K562 (cell line): ENCODE data around the gene SEC16A. TPM values are rescaled to one million over a fixed set of nuclear protein-coding genes. Genes with fewer than 3 reads are reported as not detected.
A peak's percentile ranks its signal among the peaks of the same experiment; 100 is the strongest.

Experiments
- ATAC-seq: fragments of 200-7000 bp; cut with Tn5 transposase; 3 replicates; pipeline ENCODE4 v1.9.1; 2020; ENCODE audit warnings: moderate library complexity
- BruUV-seq: library from RNA; stranded (reverse); fragments of 400-500 nt; replicated peaks from 2 replicates; lab custom pipeline; 2021; lab: Mats Ljungman, UMichigan
- CTCF ChIA-PET: fragments of 300-600 bp; formaldehyde crosslinking; extraction: SDS; loops from one replicate; lab custom pipeline; 2021; ENCODE audit warnings: low intra/inter-chr PET ratio; lab: Yijun Ruan, JAX
- POLR2A ChIA-PET: fragments of 300-600, 350-650 bp; sonication (Branson Sonifier 250); formaldehyde crosslinking; extraction: SDS; loops from one replicate; lab custom pipeline; 2021; ENCODE audit warnings: antibody characterized with exemption, inconsistent platforms; lab: Yijun Ruan, JAX
- DNase-seq, 4 experiments: peaks; one replicate each; pipeline versions ENCODE4 v3.0.0 to v3.0.0-alpha.2; 2011 to 2018; ENCODE audit warnings: low spot score in 3 of 4, mixed read lengths in 3 of 4; ENCODE audit errors: extremely low read depth in 1 of 4
- FAIRE-seq: peaks from 2 replicates; lab custom pipeline; 2011; peaks lifted over from hg19 to GRCh38; lab: Jason Lieb, UNC
- H2AFZ ChIP-seq: 2 replicates; pipeline ENCODE4 v1.6.0; 2011; ENCODE audit warnings: low read depth, low read length, control low read depth, inconsistent platforms
- H3K27ac ChIP-seq: fragments of 200-600 bp; 3 replicates; pipeline ENCODE4 v1.8.0; 2011; ENCODE audit warnings: low read depth, mild to moderate bottlenecking, control low read depth, inconsistent platforms, low read length, moderate library complexity, mixed read lengths; ENCODE audit errors: extremely low read depth
- H3K27me3 ChIP-seq, 2 experiments: fragments of 300-600 bp in 1 of 2; 2 replicates in 1 of 2; 3 replicates in 1 of 2; pipeline versions ENCODE4 v1.6.0 to v1.8.0; 2011; ENCODE audit warnings: inconsistent platforms in 2 of 2, low read length in 2 of 2, mild to moderate bottlenecking in 1 of 2, mixed read lengths in 1 of 2, moderate library complexity in 1 of 2; ENCODE audit not compliant: control insufficient read depth in 2 of 2, insufficient read depth in 2 of 2
- H3K36me3 ChIP-seq: fragments of 300-600 bp; 3 replicates; pipeline ENCODE4 v1.8.0; 2011; ENCODE audit warnings: mild to moderate bottlenecking, low read length, inconsistent platforms; ENCODE audit not compliant: control insufficient read depth, insufficient read depth
- H3K4me1 ChIP-seq, 2 experiments: fragments of 200-600 bp in 1 of 2; replicated peaks in 1 of 2; 2 replicates in 1 of 2; 3 replicates in 1 of 2; pipeline versions ENCODE4 v1.5.1 to v1.8.0; 2011; ENCODE audit warnings: inconsistent platforms in 2 of 2, low read length in 2 of 2, mild to moderate bottlenecking in 1 of 2, mixed read lengths in 1 of 2, moderate library complexity in 1 of 2; ENCODE audit not compliant: control insufficient read depth in 2 of 2, insufficient read depth in 2 of 2
- H3K4me2 ChIP-seq: 2 replicates; pipeline ENCODE4 v1.6.1; 2011; ENCODE audit warnings: low read length, control low read depth, inconsistent platforms, mixed read lengths; ENCODE audit not compliant: insufficient read depth
- H3K4me3 ChIP-seq: fragments of 200-600 bp; sonication (generic), shearing (Covaris generic); 2 replicates; pipeline ENCODE4 v1.5.1; 2016; ENCODE audit warnings: control low read depth, inconsistent platforms
- H3K79me2 ChIP-seq: fragments of 200-600 bp; 3 replicates; pipeline ENCODE4 v1.8.0; 2011; ENCODE audit warnings: low read length, inconsistent platforms; ENCODE audit not compliant: control insufficient read depth, insufficient read depth
- H3K9ac ChIP-seq, 2 experiments: 2 replicates each; pipeline versions ENCODE4 v1.6.0 to v1.6.1; 2011; ENCODE audit warnings: low read depth in 2 of 2, low read length in 2 of 2, control low read depth in 1 of 2, inconsistent platforms in 1 of 2, mild to moderate bottlenecking in 1 of 2, mixed read lengths in 1 of 2; ENCODE audit not compliant: insufficient read depth in 1 of 2
- H3K9me1 ChIP-seq: one replicate; pipeline ENCODE4 v1.6.0; 2011; ENCODE audit warnings: inconsistent platforms, mild to moderate bottlenecking, low read length, moderate library complexity; ENCODE audit not compliant: control insufficient read depth, insufficient read depth
- H3K9me3 ChIP-seq: replicated peaks from 2 replicates; pipeline ENCODE4 v1.5.1; 2011; ENCODE audit warnings: low read depth, low read length, inconsistent platforms; ENCODE audit not compliant: control insufficient read depth, insufficient read depth
- H4K20me1 ChIP-seq: replicated peaks from 2 replicates; pipeline ENCODE4 v1.6.1; 2011; ENCODE audit warnings: low read length, inconsistent platforms, mixed read lengths; ENCODE audit not compliant: control insufficient read depth, insufficient read depth
- CBFA2T2 ChIP-seq: fragments of 450-650 bp; conservative IDR thresholded peaks from 2 replicates; pipeline ENCODE4 v1.6.1; 2017; ENCODE audit warnings: mild to moderate bottlenecking
- NR4A1 ChIP-seq, 2 experiments: fragments of 250-450 bp in 1 of 2; fragments of 450-650 bp in 1 of 2; sonication (Bioruptor Pico) in 1 of 2; IDR thresholded peaks; 2 replicates each; pipeline versions ENCODE4 v1.4.0 to v1.6.1; 2016 to 2020; ENCODE audit warnings: mild to moderate bottlenecking in 2 of 2, missing compliant biosample characterization in 1 of 2, missing genetic modification characterization in 1 of 2, moderate library complexity in 1 of 2
- POLR2G ChIP-seq: fragments of 200-400 bp; formaldehyde crosslinking; IDR thresholded peaks from 2 replicates; pipeline ENCODE4 v1.6.1; 2017; ENCODE audit warnings: low read depth, mild to moderate bottlenecking, antibody characterized with exemption, low read length, moderate library complexity
- WGBS: fragments of 100-300 bp; shearing (Covaris generic); methylation state at CpG from one replicate; pipeline ENCODE4 v1.1.6; 2016; ENCODE audit warnings: low coverage, mixed read lengths; ENCODE audit not compliant: insufficient coverage; ENCODE audit errors: missing lambda C conversion rate; 5-methylcytosine and 5-hydroxymethylcytosine counted together
- in situ Hi-C: fragments of 300-500 bp; cut with MboI; formaldehyde crosslinking; loops from 4 replicates; pipeline ENCODE4 v1.15.0; 2018; ENCODE audit warnings: inconsistent platforms, mixed read lengths
- intact Hi-C: fragments of 100-400 bp; cut with micrococcal nuclease; formaldehyde crosslinking; loops from 2 replicates; pipeline ENCODE4 v1.14.2; 2022
- polyA plus RNA-seq, 8 experiments: library from polyadenylated mRNA; depleted of rRNA in 4 of 8; stranded (reverse) in 5 of 8; unstranded in 3 of 8; fragments of >200 nt; fragmentation: Nextera tagmentation in 2 of 8; fragmentation: Illumina TruSeq in 1 of 8; extraction: Ambion mirVana in 2 of 8; extraction: Trizol in 1 of 8; gene quantifications; 2 replicates each; pipeline versions ENCODE4 v1.2.1 to v1.2.3, GENCODE V29; 2011 to 2014; ENCODE audit warnings: inconsistent platforms in 1 of 8, missing spikeins in 1 of 8
- total RNA-seq, 7 experiments: library from RNA; depleted of rRNA in 6 of 7; stranded (reverse); fragments of >200 nt in 6 of 7; fragmentation: Illumina TruSeq in 2 of 7; extraction: Trizol in 2 of 7; gene quantifications; 2 replicates each; pipeline versions ENCODE4 v1.2.1 to v1.2.3, GENCODE V29; 2011 to 2021; ENCODE audit warnings: low replicate concordance in 1 of 7

Gene SEC16A
- total and polyA plus RNA-seq, 9 of the 15 experiments (the other 6 are each of a cell fraction or from before 2014, with no cell fraction given) = 8.3 to 62.8 (median 14.0) TPM

GRCh38 chr9:136455043-136456002 lies 27.5 kb downstream of the SEC16A start:
- intact Hi-C loops = no loop called here
- Histone ChIP-seq H3K9me3 (no peaks in the 10 kb centered on the region), H2AFZ (no peak overlapping the region), H3K9me1 (no peaks in the 10 kb centered on the region), H3K27me3 (no peaks in the 10 kb centered on the region), H3K4me1 (0 out of 5 replicates have a peak, but pooled peaks cover 0 to 3% of the 10 kb centered on the region in 2 experiments), H3K9ac (peak overlapping the region in 1 of 2 experiments; percentile 43; a peak in 1 of 4 replicates), H4K20me1 (no peaks in the 10 kb centered on the region), H3K36me3 (peaks cover 87% of the 10 kb centered on the region), H3K79me2 (no peaks in the 10 kb centered on the region), H3K27ac (no peak overlapping the region), H3K4me3 (no peak overlapping the region), H3K4me2 (no peak overlapping the region)
- 93% methylated on average over 40 of the region's 43 CpGs for WGBS
- ATAC-seq (no peak; the same call in 2 of the 3 replicates), FAIRE-seq (no peak), DNase-seq (no peak)
- TF ChIP-seq POLR2G = peak; percentile 65; the same call in 1 of the 2 replicates
- no peak for TF ChIP-seq CBFA2T2
- TF ChIP-seq NR4A1 (CRISPR knock-in tag; IDR thresholded peaks at IDR 0.05) = no peak
- TF ChIP-seq NR4A1 (tag; IDR thresholded peaks at IDR 0.05) = no peak
- POLR2A ChIA-PET = interaction anchor here (1.5 to 2.9 kb wide), 3 partner anchors 13 to 16 kb away, joined by 5 to 12 read pairs (median 8); no protein-coding TSS in a partner anchor
- CTCF ChIA-PET = no interaction called here
- BruUV-seq = no TSS peak
- in situ Hi-C loops = no loop called here
